Parathyroid adenoma (tissue), 2 donors: Measurements from ENCODE around the gene TOB1.

Source experiments
- H2AFZ ChIP-seq: fragments of 300-600 bp; sonication (generic); one replicate; pipeline ENCODE4 v1.7.0; 2017; ENCODE audit warnings: antibody characterized with exemption, mild to moderate bottlenecking
- H3K27ac ChIP-seq: fragments of 300-600 bp; sonication (generic); one replicate; pipeline ENCODE4 v1.7.0; 2017
- H3K27me3 ChIP-seq: fragments of 300-600 bp; sonication (generic); one replicate; pipeline ENCODE4 v1.7.0; 2017; ENCODE audit warnings: low read length; ENCODE audit not compliant: control insufficient read depth, insufficient read depth
- H3K36me3 ChIP-seq: fragments of 300-600 bp; sonication (generic); one replicate; pipeline ENCODE4 v1.7.0; 2017; ENCODE audit warnings: low read length; ENCODE audit not compliant: control insufficient read depth, insufficient read depth
- H3K4me1 ChIP-seq: fragments of 300-600 bp; sonication (generic); one replicate; pipeline ENCODE4 v1.7.0; 2017; ENCODE audit warnings: control low read depth
- H3K4me2 ChIP-seq: fragments of 300-600 bp; sonication (generic); one replicate; pipeline ENCODE4 v1.7.0; 2017; ENCODE audit warnings: low read length
- H3K4me3 ChIP-seq: fragments of 300-600 bp; sonication (generic); one replicate; pipeline ENCODE4 v1.7.0; 2017; ENCODE audit warnings: low read depth, low read length
- H3K79me2 ChIP-seq: fragments of 300-600 bp; sonication (generic); one replicate; pipeline ENCODE4 v1.7.0; 2017; ENCODE audit warnings: control low read depth
- H3K9ac ChIP-seq: fragments of 300-600 bp; sonication (generic); one replicate; pipeline ENCODE4 v1.7.0; 2017; ENCODE audit warnings: mild to moderate bottlenecking
- H3K9me3 ChIP-seq: fragments of 300-600 bp; sonication (generic); one replicate; pipeline ENCODE4 v1.7.0; 2017; ENCODE audit warnings: low read length; ENCODE audit not compliant: control insufficient read depth
- TF ChIP-seq, protein P1 (sequence below): fragments of 300-600 bp; sonication (generic); IDR thresholded peaks from one replicate; pipeline ENCODE4 v1.7.0; 2017; ENCODE audit warnings: antibody characterized with exemption, mild to moderate bottlenecking
- donor health status: primary hyperparathyroidism.

TOB1 gene

DNA sequence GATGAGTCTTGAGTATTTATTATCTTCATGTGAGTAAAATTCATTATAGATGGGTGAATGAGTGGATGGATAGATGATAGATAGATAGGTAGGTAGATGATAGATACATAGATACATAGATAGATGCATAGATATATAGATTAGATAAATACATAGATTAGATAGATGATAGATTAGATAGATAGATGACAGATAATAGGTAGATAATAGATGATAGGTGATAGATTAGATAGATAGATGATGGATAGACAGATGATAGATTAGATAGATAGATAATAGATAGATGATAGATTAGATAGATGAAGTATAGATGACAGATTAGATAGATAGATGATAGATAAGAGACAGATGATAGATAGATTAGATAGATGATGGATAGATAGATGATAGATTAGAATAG, 52.6 kb downstream of the TOB1 start:
- H3K4me3 ChIP-seq = no peak overlapping the region
- TF ChIP-seq, protein P1, sequence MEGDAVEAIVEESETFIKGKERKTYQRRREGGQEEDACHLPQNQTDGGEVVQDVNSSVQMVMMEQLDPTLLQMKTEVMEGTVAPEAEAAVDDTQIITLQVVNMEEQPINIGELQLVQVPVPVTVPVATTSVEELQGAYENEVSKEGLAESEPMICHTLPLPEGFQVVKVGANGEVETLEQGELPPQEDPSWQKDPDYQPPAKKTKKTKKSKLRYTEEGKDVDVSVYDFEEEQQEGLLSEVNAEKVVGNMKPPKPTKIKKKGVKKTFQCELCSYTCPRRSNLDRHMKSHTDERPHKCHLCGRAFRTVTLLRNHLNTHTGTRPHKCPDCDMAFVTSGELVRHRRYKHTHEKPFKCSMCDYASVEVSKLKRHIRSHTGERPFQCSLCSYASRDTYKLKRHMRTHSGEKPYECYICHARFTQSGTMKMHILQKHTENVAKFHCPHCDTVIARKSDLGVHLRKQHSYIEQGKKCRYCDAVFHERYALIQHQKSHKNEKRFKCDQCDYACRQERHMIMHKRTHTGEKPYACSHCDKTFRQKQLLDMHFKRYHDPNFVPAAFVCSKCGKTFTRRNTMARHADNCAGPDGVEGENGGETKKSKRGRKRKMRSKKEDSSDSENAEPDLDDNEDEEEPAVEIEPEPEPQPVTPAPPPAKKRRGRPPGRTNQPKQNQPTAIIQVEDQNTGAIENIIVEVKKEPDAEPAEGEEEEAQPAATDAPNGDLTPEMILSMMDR = no peak
- H3K4me2 ChIP-seq = no peak overlapping the region

More for the DNA sequence above, 52.6 kb downstream of the TOB1 start:
- Histone ChIP-seq H3K79me2 (no peaks in the 10 kb centered on the region), H3K27ac (no peak overlapping the region), H3K27me3 (no peaks in the 10 kb centered on the region), H3K36me3 (no peaks in the 10 kb centered on the region), H3K4me1 (no peaks in the 10 kb centered on the region), H3K9me3 (no peaks in the 10 kb centered on the region), H2AFZ (no peak overlapping the region), H3K9ac (no peak overlapping the region)
